HepG2 (cell line): Measurements from ENCODE around the gene ATP8B1. TPM values are rescaled to one million over a fixed set of nuclear protein-coding genes. Genes with fewer than 3 reads are reported as not detected.

Experiments
- ATAC-seq: fragments of 200-7000 bp; cut with Tn5 transposase; 3 replicates; pipeline ENCODE4 v1.9.1; 2020; ENCODE audit warnings: mild to moderate bottlenecking, moderate library complexity
- BruUV-seq: library from RNA; stranded (reverse); fragments of 400-500 nt; replicated peaks from 2 replicates; lab custom pipeline; 2021; lab: Mats Ljungman, UMichigan
- CTCF ChIA-PET: fragments of 300-600 bp; formaldehyde crosslinking; extraction: SDS; loops from one replicate; lab custom pipeline; 2021; ENCODE audit warnings: low total read pairs, inconsistent platforms, low intra/inter-chr PET ratio; lab: Yijun Ruan, JAX
- POLR2A ChIA-PET: fragments of 350-600 bp; sonication (Branson Sonifier 250); formaldehyde crosslinking; loops from one replicate; lab custom pipeline; 2020; ENCODE audit warnings: antibody characterized with exemption, inconsistent platforms; lab: Yijun Ruan, JAX
- DNase-seq: peaks from one replicate; pipeline ENCODE4 v3.0.0-alpha.2; 2015; ENCODE audit warnings: low spot score
- FAIRE-seq: peaks from 3 replicates; lab custom pipeline; 2011; peaks lifted over from hg19 to GRCh38; lab: Jason Lieb, UNC
- H2AFZ ChIP-seq: one replicate; pipeline ENCODE4 v1.6.1; 2011; ENCODE audit warnings: low read length, inconsistent platforms
- H3K27ac ChIP-seq: fragments of 300-600 bp; 3 replicates; pipeline ENCODE4 v1.8.0; 2011; ENCODE audit warnings: mixed run types, mild to moderate bottlenecking, mixed read lengths, low read length, inconsistent platforms; ENCODE audit not compliant: insufficient read depth; ENCODE audit errors: extremely low read length
- H3K27me3 ChIP-seq, 2 experiments: fragments of 200-600 bp in 1 of 2; 2 replicates in 1 of 2; 3 replicates in 1 of 2; pipeline versions ENCODE4 v1.6.0 to v1.8.0; 2011; ENCODE audit warnings: low read length in 2 of 2, mild to moderate bottlenecking in 2 of 2, moderate library complexity in 2 of 2, inconsistent platforms in 1 of 2; ENCODE audit not compliant: insufficient read depth in 2 of 2, control insufficient read depth in 1 of 2
- H3K36me3 ChIP-seq, 2 experiments: fragments of 200-600 bp in 1 of 2; replicated peaks in 1 of 2; 2 replicates in 1 of 2; 3 replicates in 1 of 2; pipeline versions ENCODE4 v1.5.1 to v1.8.0; 2011; ENCODE audit warnings: low read length in 2 of 2, inconsistent platforms in 1 of 2; ENCODE audit not compliant: insufficient read depth in 2 of 2, control insufficient read depth in 1 of 2
- H3K4me1 ChIP-seq: 2 replicates; pipeline ENCODE4 v1.5.1; 2012; ENCODE audit warnings: low read length, inconsistent platforms; ENCODE audit not compliant: insufficient read depth
- H3K4me2 ChIP-seq: 2 replicates; pipeline ENCODE4 v1.6.0; 2011; ENCODE audit warnings: low read depth, low read length, inconsistent platforms
- H3K4me3 ChIP-seq, 3 experiments: fragments of 200-600 bp in 1 of 3; sonication (generic), shearing (Covaris generic) in 1 of 3; replicated peaks in 1 of 3; 2 replicates each; pipeline ENCODE4 v1.5.1; 2011 to 2016; ENCODE audit warnings: low read length in 3 of 3, inconsistent platforms in 2 of 3, low read depth in 2 of 3, mild to moderate bottlenecking in 2 of 3, control low read depth in 1 of 3, mixed read lengths in 1 of 3; ENCODE audit not compliant: insufficient read depth in 1 of 3
- H3K79me2 ChIP-seq: one replicate; pipeline ENCODE4 v1.6.1; 2011; ENCODE audit warnings: low read length, inconsistent platforms; ENCODE audit not compliant: insufficient read depth
- H3K9ac ChIP-seq: 2 replicates; pipeline ENCODE4 v1.6.0; 2011; ENCODE audit warnings: mild to moderate bottlenecking, low read depth, low read length, inconsistent platforms; ENCODE audit not compliant: insufficient read depth
- H3K9me3 ChIP-seq: 2 replicates; pipeline ENCODE4 v1.5.1; 2012; ENCODE audit warnings: mild to moderate bottlenecking, low read length
- H4K20me1 ChIP-seq: 2 replicates; pipeline ENCODE4 v1.6.0; 2011; ENCODE audit warnings: inconsistent platforms, mild to moderate bottlenecking, low read length, moderate library complexity; ENCODE audit not compliant: insufficient read depth
- AKAP8 ChIP-seq: sonication (generic); formaldehyde crosslinking; IDR thresholded peaks from 2 replicates; pipeline ENCODE4 v1.5.1; 2020; ENCODE audit warnings: mild to moderate bottlenecking, missing genetic modification reagents
- FIP1L1 ChIP-seq: fragments of 200-400 bp; formaldehyde crosslinking; IDR thresholded peaks from 2 replicates; pipeline ENCODE4 v1.6.1; 2018; ENCODE audit warnings: low read depth, mild to moderate bottlenecking, low read length, moderate library complexity, borderline replicate concordance; ENCODE audit not compliant: insufficient read depth
- MIER2 ChIP-seq: IDR thresholded peaks from 2 replicates; pipeline ENCODE4 v1.6.1; 2016; ENCODE audit warnings: missing biosample characterization, missing genetic modification reagents
- NR3C1 ChIP-seq: sonication (generic); formaldehyde crosslinking; IDR thresholded peaks from 2 replicates; pipeline ENCODE4 v1.4.0; 2020; ENCODE audit warnings: missing genetic modification reagents
- RARA ChIP-seq: IDR thresholded peaks from 2 replicates; pipeline ENCODE4 v1.6.1; 2016; ENCODE audit warnings: missing genetic modification reagents, missing compliant biosample characterization
- REST ChIP-seq, 2 experiments: IDR thresholded peaks; 2 replicates each; pipeline ENCODE4 v1.6.1; 2011 to 2012; ENCODE audit warnings: low read length in 2 of 2, borderline replicate concordance in 1 of 2, low read depth in 1 of 2, mild to moderate bottlenecking in 1 of 2, moderate library complexity in 1 of 2
- TIGD3 ChIP-seq: sonication (generic); formaldehyde crosslinking; IDR thresholded peaks from 2 replicates; pipeline ENCODE4 v1.5.1; 2020; ENCODE audit warnings: mild to moderate bottlenecking, missing genetic modification reagents, borderline replicate concordance
- ZFP62 ChIP-seq: sonication (generic); formaldehyde crosslinking; IDR thresholded peaks from 2 replicates; pipeline ENCODE4 v1.4.0; 2020; ENCODE audit warnings: missing genetic modification reagents
- ZNF230 ChIP-seq: sonication (generic); formaldehyde crosslinking; IDR thresholded peaks from 2 replicates; pipeline ENCODE4 v1.4.0; 2020; ENCODE audit warnings: mild to moderate bottlenecking, missing genetic modification reagents
- WGBS: methylation state at CpG from one replicate; pipeline ENCODE4 v1.1.6; 2017; ENCODE audit warnings: low lambda C conversion rate; 5-methylcytosine and 5-hydroxymethylcytosine counted together
- in situ Hi-C: cut with HindIII; loops from 2 replicates; pipeline ENCODE4 v1.10.0; 2017; ENCODE audit warnings: low pct_unique_long_range_greater_than_20kb; ENCODE audit not compliant: extremely low pct_ligation_motif_present
- intact Hi-C: fragments of 100-400 bp; cut with micrococcal nuclease; formaldehyde crosslinking; loops from one replicate; pipeline ENCODE4 v1.10.0; 2022; ENCODE audit not compliant: unreplicated experiment
- polyA plus RNA-seq, 8 experiments: library from polyadenylated mRNA; depleted of rRNA in 3 of 8; stranded (reverse) in 7 of 8; unstranded in 1 of 8; fragments of >200 nt; fragmentation: Illumina TruSeq in 4 of 8; extraction: Trizol in 4 of 8; gene quantifications; 2 replicates each; pipeline versions ENCODE4 v1.2.1 to v1.2.3, GENCODE V29; 2011 to 2016; ENCODE audit warnings: low read depth in 4 of 8, missing spikeins in 1 of 8, mixed read lengths in 1 of 8; ENCODE audit not compliant: insufficient read depth in 1 of 8
- total RNA-seq, 5 experiments: library from RNA; depleted of rRNA; stranded (reverse); fragments of >200 nt; fragmentation: Illumina TruSeq; extraction: Trizol; gene quantifications; 2 replicates each; pipeline ENCODE4 v1.2.3, GENCODE V29; 2016; ENCODE audit warnings: low read depth in 1 of 5

Gene ATP8B1
- total and polyA plus RNA-seq, 2 of the 13 experiments (the other 11 are each of a cell fraction or from before 2014, with no cell fraction given), result 2.8 to 4.0 TPM

GRCh38 chr18:57691363-57691762 is 111.8 kb downstream of the ATP8B1 start:
- H3K79me2 ChIP-seq, result no peaks in the 10 kb centered on the region
- no peak for TF ChIP-seq NR3C1 (CRISPR knock-in tag)
- TF ChIP-seq MIER2 (CRISPR knock-in tag), result no peak
- TF ChIP-seq TIGD3, result no peak
- no peak for TF ChIP-seq RARA (CRISPR knock-in tag)
- no peak for TF ChIP-seq ZNF230 (CRISPR knock-in tag)
- no peak for TF ChIP-seq ZFP62 (CRISPR knock-in tag)
- no peak for TF ChIP-seq FIP1L1
- ChIA-PET CTCF (no interaction called here), POLR2A (no interaction called here)
- intact Hi-C loops, result no loop called here
- no peaks in the 10 kb centered on the region for H3K27me3 ChIP-seq
- H3K4me3 ChIP-seq, result no peak overlapping the region
- 80% methylated on average over 3 of the region's 3 CpGs for WGBS
- in situ Hi-C loops, result no loop called here
- H3K9me3 ChIP-seq, result no peaks in the 10 kb centered on the region
- H3K9ac ChIP-seq, result no peak overlapping the region
- H2AFZ ChIP-seq, result no peak overlapping the region
- no TSS peak for BruUV-seq
- no peak overlapping the region for H3K27ac ChIP-seq
- ATAC-seq (no peak), FAIRE-seq (no peak), DNase-seq (no peak)
- no peaks in the 10 kb centered on the region for H4K20me1 ChIP-seq
- H3K4me2 ChIP-seq, result no peak overlapping the region
- H3K4me1 ChIP-seq, result peaks cover 12% of the 10 kb centered on the region
- H3K36me3 ChIP-seq, result 0 out of 5 replicates have a peak, but pooled peaks cover 0 to 6% of the 10 kb centered on the region in 2 experiments

- H3K4me1 ChIP-seq, result peaks cover 6% of the 10 kb centered on the region; the same call in 1 of the 2 replicates
- H3K27ac ChIP-seq, result no peak overlapping the region
- H3K27me3 ChIP-seq, result no peaks in the 10 kb centered on the region
- no peaks in the 10 kb centered on the region for H3K9me3 ChIP-seq
- 0 out of 5 replicates have a peak, but pooled peaks cover 0 to 6% of the 10 kb centered on the region in 2 experiments for H3K36me3 ChIP-seq
- no peak overlapping the region for H3K4me2 ChIP-seq
- no peak overlapping the region for H3K9ac ChIP-seq
- FAIRE-seq (no peak), DNase-seq (no peak)
- ChIA-PET POLR2A (no interaction called here), CTCF (no interaction called here)
- BruUV-seq, result no TSS peak
- no peak overlapping the region for H2AFZ ChIP-seq
- no peaks in the 10 kb centered on the region for H4K20me1 ChIP-seq
- WGBS, result 92% methylated on average over 6 of the region's 8 CpGs
- no peak overlapping the region for H3K4me3 ChIP-seq
- TF ChIP-seq REST (IDR thresholded peaks at IDR 0.05; ENCODE audit: borderline replicate concordance in 1 of 2, low read depth in 1 of 2, low read length in 2 of 2) (peak; percentile 42 to 85), AKAP8 (no peak)
- TF ChIP-seq, all 625 proteins: peak for 1
- ATAC-seq, result no peak
- in situ Hi-C loops, result no loop called here
- no peaks in the 10 kb centered on the region for H3K79me2 ChIP-seq
- intact Hi-C loops, result no loop called here
Observed at GRCh38 chr18:57687970-57688369, 115.1 kb downstream of the ATP8B1 start.
